HG03520 (cell line): ENCODE results near the gene ANKRD10.
"Not testable (repeated sequence)": the region's sequence is repeated elsewhere in the genome, so short reads cannot be mapped to it uniquely, and the experiment has no call there.

Experiments used
- ATAC-seq: cut with Tn5 transposase; IDR thresholded peaks from one replicate; pipeline ENCODE4 v1.9.1; 2021; ENCODE audit warnings: mild to moderate bottlenecking, moderate library complexity; ENCODE audit not compliant: unreplicated experiment

ANKRD10 gene

GRCh38 chr13:110869805-110870706 is 44.8 kb downstream of the ANKRD10 start:
- ATAC-seq = no peak

GRCh38 chr13:110869231-110869804 is 45.6 kb downstream of the ANKRD10 start:
- no peak for ATAC-seq

- ATAC-seq = no peak
Observed at GRCh38 chr13:110868720-110869119, 46.1 kb downstream of the ANKRD10 start.

- ATAC-seq = no peak
Observed at GRCh38 chr13:110867380-110867779, 47.5 kb downstream of the ANKRD10 start.

GRCh38 chr13:110866491-110867170 is 48.2 kb downstream of the ANKRD10 start:
- no peak for ATAC-seq

GRCh38 chr13:110863685-110864084 is 51.2 kb downstream of the ANKRD10 start:
- ATAC-seq = no peak

- ATAC-seq = no peak
Observed at GRCh38 chr13:110860983-110861382, 53.9 kb downstream of the ANKRD10 start.

- ATAC-seq = no peak
Observed at GRCh38 chr13:110856942-110857835, 57.7 kb downstream of the ANKRD10 start.

GRCh38 chr13:110855363-110855762 is 59.5 kb downstream of the ANKRD10 start:
- ATAC-seq = no peak

- no peak for ATAC-seq
Observed at GRCh38 chr13:110854866-110855265, 60.0 kb downstream of the ANKRD10 start.

GRCh38 chr13:110853235-110853721 is 61.6 kb downstream of the ANKRD10 start:
- ATAC-seq = no peak

GRCh38 chr13:110850840-110851239 is 64.0 kb downstream of the ANKRD10 start:
- no peak for ATAC-seq

- ATAC-seq = no peak
Observed at GRCh38 chr13:110850006-110850405, 64.9 kb downstream of the ANKRD10 start.

GRCh38 chr13:110845520-110845919 is 69.3 kb downstream of the ANKRD10 start:
- no peak for ATAC-seq

- ATAC-seq = no peak
Observed at GRCh38 chr13:110841846-110842245, 73.0 kb downstream of the ANKRD10 start.

GRCh38 chr13:110841406-110841805 is 73.5 kb downstream of the ANKRD10 start:
- no peak for ATAC-seq

GRCh38 chr13:110838867-110839538 is 75.9 kb downstream of the ANKRD10 start:
- ATAC-seq = no peak

- ATAC-seq = no peak
Observed at GRCh38 chr13:110838116-110838515, 76.8 kb downstream of the ANKRD10 start.

GRCh38 chr13:110837397-110838061 is 77.3 kb downstream of the ANKRD10 start:
- not testable (repeated sequence) for ATAC-seq

GRCh38 chr13:110836605-110836903 is 78.3 kb downstream of the ANKRD10 start:
- no peak for ATAC-seq
